22Rv1 (cell line): ENCODE data around the gene CYP11A1.

ENCODE experiments used
- CTCF ChIP-seq: fragments of 450-650 bp; IDR thresholded peaks from 2 replicates; pipeline ENCODE4 v1.5.1; 2017; ENCODE audit warnings: mild to moderate bottlenecking
- ZFX ChIP-seq: fragments of 450-650 bp; IDR thresholded peaks from 2 replicates; pipeline ENCODE4 v1.6.1; 2017; ENCODE audit warnings: antibody characterized with exemption, borderline replicate concordance

GRCh38 chr15:74316141-74316540 is 51.3 kb downstream of the CYP11A1 start:
- TF ChIP-seq CTCF (no peak), ZFX (no peak)
